Liver (tissue), 9 donors: ENCODE measurements around the gene CAPN10. TPM values are rescaled to one million over a fixed set of nuclear protein-coding genes. Genes with fewer than 3 reads are reported as not detected.

ENCODE experiments used
- DNase-seq: peaks from one replicate; pipeline ENCODE4 v3.0.0-alpha.2; 2017; ENCODE audit warnings: low spot score
- H3K27ac ChIP-seq, 2 donors: one replicate each; pipeline ENCODE4 v1.7.0; 2013; ENCODE audit warnings: inconsistent platforms in 2 of 2, low read length in 2 of 2, control low read depth in 1 of 2, low read depth in 1 of 2, mild to moderate bottlenecking in 1 of 2
- H3K27me3 ChIP-seq, 4 donors: one replicate each; pipeline versions ENCODE4 v1.6.1 to v1.7.0; 2013; ENCODE audit warnings: low read length in 3 of 4, inconsistent platforms in 1 of 4, mild to moderate bottlenecking in 1 of 4, moderate library complexity in 1 of 4; ENCODE audit not compliant: control insufficient read depth in 4 of 4, insufficient read depth in 4 of 4
- H3K36me3 ChIP-seq, 4 donors: one replicate each; pipeline versions ENCODE4 v1.6.1 to v1.7.0; 2013; ENCODE audit warnings: low read length in 3 of 4, mild to moderate bottlenecking in 3 of 4, low read depth in 1 of 4, moderate library complexity in 1 of 4; ENCODE audit not compliant: control insufficient read depth in 4 of 4, insufficient read depth in 3 of 4
- H3K4me1 ChIP-seq, 4 donors: one replicate each; pipeline versions ENCODE4 v1.6.1 to v1.7.0; 2013; ENCODE audit warnings: low read length in 3 of 4, mild to moderate bottlenecking in 3 of 4, moderate library complexity in 1 of 4; ENCODE audit not compliant: control insufficient read depth in 4 of 4, insufficient read depth in 4 of 4
- H3K4me3 ChIP-seq, 3 donors: one replicate each; pipeline versions ENCODE4 v1.6.1 to v1.7.0; 2013; ENCODE audit warnings: low read length in 3 of 3, control low read depth in 1 of 3, low read depth in 1 of 3, mild to moderate bottlenecking in 1 of 3
- H3K9ac ChIP-seq, 2 donors: one replicate each; pipeline ENCODE4 v1.7.0; 2013; ENCODE audit warnings: low read length in 2 of 2, mild to moderate bottlenecking in 2 of 2, moderate library complexity in 2 of 2, control low read depth in 1 of 2, low read depth in 1 of 2
- H3K9me3 ChIP-seq, 4 donors: one replicate each; pipeline versions ENCODE4 v1.6.1 to v1.7.0; 2013; ENCODE audit warnings: low read length in 3 of 4; ENCODE audit not compliant: control insufficient read depth in 4 of 4
- ATF3 ChIP-seq: IDR thresholded peaks from 2 replicates; pipeline ENCODE4 v1.6.1; 2016; ENCODE audit warnings: antibody characterized with exemption
- CTCF ChIP-seq: fragments of 150-350 bp; IDR thresholded peaks from 2 replicates; pipeline ENCODE4 v1.5.1; 2017; ENCODE audit warnings: improper control_type of control experiment, low read depth, low read length; ENCODE audit not compliant: missing input control
- EGR1 ChIP-seq, 2 donors: IDR thresholded peaks; 2 replicates each; pipeline ENCODE4 v1.6.1; 2016 to 2018; ENCODE audit warnings: antibody characterized with exemption in 2 of 2, low read depth in 2 of 2
- FOXA1 ChIP-seq: IDR thresholded peaks from 2 replicates; pipeline ENCODE4 v1.6.1; 2016; ENCODE audit warnings: antibody characterized with exemption
- FOXA2 ChIP-seq: IDR thresholded peaks from 2 replicates; pipeline ENCODE4 v1.6.1; 2016; ENCODE audit warnings: antibody characterized with exemption
- GABPA ChIP-seq, 2 donors: IDR thresholded peaks in 1 of 2; conservative IDR thresholded peaks in 1 of 2; 2 replicates each; pipeline ENCODE4 v1.6.1; 2016; ENCODE audit warnings: antibody characterized with exemption in 2 of 2, mild to moderate bottlenecking in 1 of 2, moderate library complexity in 1 of 2
- HNF4A ChIP-seq, 2 donors: conservative IDR thresholded peaks; 2 replicates each; pipeline ENCODE4 v1.6.1; 2016; ENCODE audit warnings: antibody characterized with exemption in 2 of 2, mild to moderate bottlenecking in 2 of 2
- HNF4G ChIP-seq: IDR thresholded peaks from 2 replicates; pipeline ENCODE4 v1.6.1; 2016; ENCODE audit warnings: antibody characterized with exemption
- JUND ChIP-seq, 2 donors: IDR thresholded peaks; 2 replicates each; pipeline ENCODE4 v1.6.1; 2016; ENCODE audit warnings: antibody characterized with exemption in 2 of 2
- MAX ChIP-seq: IDR thresholded peaks from 2 replicates; pipeline ENCODE4 v1.6.1; 2016; ENCODE audit warnings: antibody characterized with exemption
- NR2F2 ChIP-seq: IDR thresholded peaks from 2 replicates; pipeline ENCODE4 v1.6.1; 2016; ENCODE audit warnings: antibody characterized with exemption
- RAD21 ChIP-seq, 2 donors: IDR thresholded peaks; 2 replicates each; pipeline ENCODE4 v1.6.1; 2016; ENCODE audit warnings: antibody characterized with exemption in 2 of 2, mild to moderate bottlenecking in 2 of 2
- REST ChIP-seq: IDR thresholded peaks from 2 replicates; pipeline ENCODE4 v1.6.1; 2016; ENCODE audit warnings: antibody characterized with exemption, mild to moderate bottlenecking
- RXRA ChIP-seq, 2 donors: IDR thresholded peaks; 2 replicates each; pipeline ENCODE4 v1.6.1; 2017 to 2018; ENCODE audit warnings: antibody characterized with exemption in 2 of 2, mild to moderate bottlenecking in 1 of 2
- SP1 ChIP-seq: IDR thresholded peaks from 2 replicates; pipeline ENCODE4 v1.6.1; 2018; ENCODE audit warnings: antibody characterized with exemption, mild to moderate bottlenecking
- TAF1 ChIP-seq: conservative IDR thresholded peaks from 2 replicates; pipeline ENCODE4 v1.6.1; 2016; ENCODE audit warnings: antibody characterized with exemption, mild to moderate bottlenecking
- YY1 ChIP-seq: IDR thresholded peaks from 2 replicates; pipeline ENCODE4 v1.6.1; 2016; ENCODE audit warnings: antibody characterized with exemption, mild to moderate bottlenecking
- ZBTB33 ChIP-seq: IDR thresholded peaks from 2 replicates; pipeline ENCODE4 v1.6.1; 2016; ENCODE audit warnings: antibody characterized with exemption
- WGBS: extraction: QIAGEN DNeasy Blood & Tissue Kit; methylation state at CpG from one replicate; pipeline ENCODE4 v1.1.7; 2013; 5-methylcytosine and 5-hydroxymethylcytosine counted together
- polyA plus RNA-seq, 2 donors: library from polyadenylated mRNA; stranded (reverse) in 1 of 2; unstranded in 1 of 2; fragments of 200-250 nt in 1 of 2; fragments of >200 nt in 1 of 2; fragmentation: Nextera tagmentation in 1 of 2; extraction: Ambion mirVana in 1 of 2; gene quantifications; one replicate each; pipeline versions ENCODE4 v1.2.1 to v1.2.3, GENCODE V29; 2013 to 2015
- total RNA-seq, 2 donors: library from RNA; depleted of rRNA; stranded (reverse); fragments of >200 nt; gene quantifications; one replicate each; pipeline ENCODE4 v1.2.3, GENCODE V29; 2014
- donor health status: healthy.
- donor health status: healthy.
- donor health status: healthy.
- donor health status: healthy.
- donor health status: healthy.

Gene CAPN10
- total and polyA plus RNA-seq, 4 donors, result 4.8 to 11.3 (median 6.5) TPM

GRCh38 chr2:240563951-240564560, 22.5 kb upstream of the CAPN10 start:
- DNase-seq, result no peak
- peaks cover 16 to 48% (median 37%) of the 10 kb centered on the region in 4 donors for H3K4me1 ChIP-seq

More at GRCh38 chr2:240563951-240564560, 22.5 kb upstream of the CAPN10 start:
- no peaks in the 10 kb centered on the region for H3K36me3 ChIP-seq
- TF ChIP-seq TAF1, result no peak
- no peak for TF ChIP-seq HNF4A (conservative IDR thresholded peaks at IDR 0.05)
- no peak for TF ChIP-seq EGR1 (IDR thresholded peaks at IDR 0.05; ENCODE audit: low read depth in 2 of 2)
- TF ChIP-seq ZBTB33, result no peak
- no peak for TF ChIP-seq FOXA1
- TF ChIP-seq RXRA (IDR thresholded peaks at IDR 0.05), result no peak
- no peak for TF ChIP-seq GABPA (IDR thresholded peaks at IDR 0.05 in 1 of 2, conservative IDR thresholded peaks at IDR 0.05 in 1 of 2)
- no peak for TF ChIP-seq SP1
- TF ChIP-seq FOXA2, result no peak
- no peak for TF ChIP-seq NR2F2
- TF ChIP-seq HNF4G, result no peak
- no peak for TF ChIP-seq YY1
- TF ChIP-seq CTCF, result no peak
- no peak for TF ChIP-seq RAD21 (IDR thresholded peaks at IDR 0.05)
- no peak for TF ChIP-seq REST
- no peak for TF ChIP-seq MAX
- no peak for TF ChIP-seq JUND (IDR thresholded peaks at IDR 0.05)
- no peak for TF ChIP-seq ATF3
- no peaks in the 10 kb centered on the region for H3K9me3 ChIP-seq
- H3K9ac ChIP-seq, result no peak overlapping the region
- WGBS, result 94% methylated on average over 12 of the region's 12 CpGs
- H3K27ac ChIP-seq, result no peak overlapping the region
- H3K27me3 ChIP-seq, result no peaks in the 10 kb centered on the region
- no peak overlapping the region for H3K4me3 ChIP-seq
